ENCODE data around the gene EXOC3.
"Not testable (repeated sequence)": the region's sequence is repeated elsewhere in the genome, so short reads cannot be mapped to it uniquely, and the experiment has no call there.

Gene EXOC3

DNA sequence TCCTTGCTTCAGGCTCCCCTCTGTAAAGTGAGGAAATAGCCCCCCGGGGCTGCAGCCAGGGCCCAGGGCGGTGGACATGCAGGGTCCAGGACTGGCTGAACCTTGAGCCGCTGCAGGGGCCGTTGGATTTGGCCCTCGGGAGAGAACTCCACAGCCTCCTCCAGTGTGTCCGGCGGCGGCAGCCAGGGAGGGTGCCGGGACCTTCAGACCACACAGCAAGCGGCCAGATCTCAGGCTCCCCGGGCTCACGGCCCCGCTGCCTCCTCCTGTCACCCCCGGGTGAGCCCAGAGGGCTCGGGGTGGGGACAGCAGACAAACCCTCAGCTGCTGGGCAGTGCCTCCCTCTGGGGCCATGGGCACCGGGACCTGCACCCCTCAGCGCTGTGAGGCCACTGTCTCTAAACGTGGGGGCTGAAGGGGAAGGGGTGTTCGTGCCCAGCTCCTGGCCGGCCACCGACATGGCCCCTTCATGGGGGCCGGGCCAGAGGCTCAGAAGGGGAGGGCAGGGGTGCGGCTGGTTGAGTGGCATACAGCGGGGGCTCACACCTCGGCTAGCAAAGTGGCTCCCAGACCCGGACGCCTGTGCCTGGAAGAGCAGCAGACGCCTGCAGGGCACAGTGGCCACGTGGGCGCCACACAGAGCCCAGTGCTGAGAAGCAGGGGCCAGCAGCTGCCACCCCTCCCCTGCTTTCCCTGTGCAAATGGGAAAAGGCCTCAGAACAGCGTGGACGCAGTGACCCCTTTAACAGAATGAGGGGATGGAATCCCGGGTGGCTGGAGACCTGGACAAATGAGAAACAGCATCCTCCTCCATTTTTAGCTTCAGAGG is 61.6 kb downstream of the EXOC3 start:
- DNase-seq (ENCODE audit: low read depth) = no peak

DNA sequence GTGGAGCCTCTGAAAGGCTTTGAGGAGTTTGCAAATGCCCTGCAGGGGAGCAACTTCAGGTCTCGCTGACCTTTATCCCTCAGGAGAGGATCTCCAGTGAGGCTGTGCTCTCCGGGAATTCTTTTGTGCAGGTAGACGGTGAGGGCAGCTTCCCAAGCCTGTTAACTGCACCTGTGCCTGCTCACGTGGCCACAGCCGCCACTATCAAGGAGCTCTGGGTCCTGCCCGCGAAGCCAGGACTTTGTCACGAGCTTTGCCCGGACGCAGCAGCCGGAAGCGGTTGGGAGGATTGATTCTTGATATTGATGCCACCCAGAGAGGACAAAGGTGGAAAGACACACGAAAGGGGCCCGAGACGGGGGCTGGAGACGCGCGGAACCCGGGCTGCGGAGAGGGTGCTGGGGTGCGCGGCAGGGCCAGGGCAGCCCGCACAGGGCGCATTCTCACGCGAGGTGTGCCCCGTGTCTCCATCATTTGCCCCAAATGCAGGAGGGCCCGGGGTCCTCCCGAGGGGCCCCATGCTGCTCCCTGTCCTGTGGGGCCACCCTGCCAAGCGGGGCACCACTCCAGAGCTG is 63.1 kb downstream of the EXOC3 start:
- no peak for DNase-seq (ENCODE audit: low read depth)

DNA sequence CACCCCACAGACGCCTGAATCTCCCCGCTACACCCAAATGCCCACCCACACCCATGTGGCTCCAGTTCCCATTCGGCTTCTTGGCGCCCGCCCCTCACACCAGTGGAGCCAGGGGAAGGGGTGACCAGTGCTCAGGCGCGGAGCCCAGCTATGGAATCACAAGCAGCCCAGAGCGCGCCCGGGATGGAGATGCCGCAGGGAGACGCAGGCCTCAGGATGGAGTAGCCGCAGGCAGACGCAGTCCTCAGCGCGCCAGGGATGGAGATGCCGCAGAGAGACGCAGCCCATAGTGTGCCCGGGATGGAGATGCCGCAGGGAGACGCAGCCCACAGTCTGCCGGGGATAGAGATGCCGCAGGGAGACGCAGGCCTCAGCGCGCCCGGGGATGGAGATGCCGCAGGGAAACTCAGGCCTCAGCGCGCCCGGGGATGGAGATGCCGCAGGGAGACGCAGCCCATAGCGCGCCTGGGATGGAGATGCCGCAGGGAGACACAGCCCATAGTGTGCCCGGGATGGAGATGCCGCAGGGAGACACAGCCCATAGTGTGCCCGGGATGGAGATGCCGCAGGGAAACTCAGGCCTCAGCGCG is 65.1 kb downstream of the EXOC3 start:
- DNase-seq (ENCODE audit: low read depth) = not testable (repeated sequence)

DNA sequence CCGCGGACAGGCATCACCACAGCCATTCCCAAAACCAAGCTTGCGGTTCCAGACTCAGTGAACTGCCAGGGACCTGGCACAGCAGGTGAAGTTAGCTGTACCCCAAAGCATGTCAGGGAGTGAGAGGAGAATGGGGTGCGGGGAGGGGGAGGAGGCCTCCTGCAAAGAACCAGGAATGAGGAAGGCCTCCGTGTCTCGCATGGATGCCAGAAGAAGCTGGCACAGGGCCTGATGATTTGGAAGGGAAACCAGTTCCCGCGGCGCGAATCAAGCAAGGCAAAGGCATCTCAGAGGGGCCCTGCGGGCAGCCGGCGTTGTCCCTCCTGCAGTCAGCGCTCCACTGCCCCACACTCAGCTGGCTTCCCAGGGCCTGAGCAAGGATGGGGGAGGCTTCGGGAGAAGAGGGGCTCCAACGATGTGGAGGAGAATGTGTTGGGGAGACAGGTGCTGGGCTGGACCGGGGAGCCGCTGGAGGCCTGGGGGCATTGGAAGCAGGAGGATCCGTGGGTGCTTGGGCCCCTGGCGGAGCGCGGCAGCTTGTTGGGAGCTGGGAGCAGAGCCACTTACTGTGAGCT is 66.7 kb downstream of the EXOC3 start:
- DNase-seq (ENCODE audit: low read depth) = no peak

DNA sequence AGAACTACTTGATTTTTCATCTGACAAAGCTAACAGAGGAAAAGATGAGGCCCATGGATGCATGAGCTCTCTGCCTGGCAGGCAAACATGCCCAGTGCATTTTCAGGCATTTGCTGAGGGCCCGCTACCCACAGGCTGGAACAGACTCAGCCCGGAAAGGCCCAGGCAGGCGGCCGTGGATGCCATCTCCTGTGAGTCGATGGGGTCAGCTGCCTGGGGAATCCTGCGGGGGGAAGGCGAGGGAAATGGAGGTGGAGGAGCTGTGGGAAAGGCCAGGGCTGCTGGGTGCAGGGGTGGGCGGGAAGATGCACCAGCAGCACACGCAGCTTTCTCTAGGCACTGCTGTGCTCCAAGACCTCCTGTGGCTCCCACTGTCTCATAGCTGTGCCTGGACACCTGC is 67.5 kb downstream of the EXOC3 start:
- DNase-seq (ENCODE audit: low read depth) = no peak

DNA sequence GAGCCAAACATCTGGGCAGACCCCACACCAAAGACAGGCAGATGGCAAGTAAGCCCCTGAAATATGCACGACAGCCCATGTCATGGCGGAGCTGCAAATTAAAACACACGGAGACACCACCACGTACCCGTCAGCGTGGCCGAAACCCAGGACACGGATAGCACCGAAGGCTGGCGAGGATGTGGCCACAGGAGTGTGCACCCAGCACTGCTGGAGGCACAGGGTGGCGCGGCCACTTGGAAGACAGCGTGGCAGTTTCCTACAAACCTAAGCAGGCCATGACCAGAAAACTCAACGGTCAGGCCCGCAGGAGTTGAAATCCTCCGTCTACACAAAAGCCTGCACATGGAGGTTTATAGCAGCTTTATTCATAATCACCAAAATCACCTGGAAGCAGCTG is 68.5 kb downstream of the EXOC3 start:
- DNase-seq (ENCODE audit: low read depth) = no peak

DNA sequence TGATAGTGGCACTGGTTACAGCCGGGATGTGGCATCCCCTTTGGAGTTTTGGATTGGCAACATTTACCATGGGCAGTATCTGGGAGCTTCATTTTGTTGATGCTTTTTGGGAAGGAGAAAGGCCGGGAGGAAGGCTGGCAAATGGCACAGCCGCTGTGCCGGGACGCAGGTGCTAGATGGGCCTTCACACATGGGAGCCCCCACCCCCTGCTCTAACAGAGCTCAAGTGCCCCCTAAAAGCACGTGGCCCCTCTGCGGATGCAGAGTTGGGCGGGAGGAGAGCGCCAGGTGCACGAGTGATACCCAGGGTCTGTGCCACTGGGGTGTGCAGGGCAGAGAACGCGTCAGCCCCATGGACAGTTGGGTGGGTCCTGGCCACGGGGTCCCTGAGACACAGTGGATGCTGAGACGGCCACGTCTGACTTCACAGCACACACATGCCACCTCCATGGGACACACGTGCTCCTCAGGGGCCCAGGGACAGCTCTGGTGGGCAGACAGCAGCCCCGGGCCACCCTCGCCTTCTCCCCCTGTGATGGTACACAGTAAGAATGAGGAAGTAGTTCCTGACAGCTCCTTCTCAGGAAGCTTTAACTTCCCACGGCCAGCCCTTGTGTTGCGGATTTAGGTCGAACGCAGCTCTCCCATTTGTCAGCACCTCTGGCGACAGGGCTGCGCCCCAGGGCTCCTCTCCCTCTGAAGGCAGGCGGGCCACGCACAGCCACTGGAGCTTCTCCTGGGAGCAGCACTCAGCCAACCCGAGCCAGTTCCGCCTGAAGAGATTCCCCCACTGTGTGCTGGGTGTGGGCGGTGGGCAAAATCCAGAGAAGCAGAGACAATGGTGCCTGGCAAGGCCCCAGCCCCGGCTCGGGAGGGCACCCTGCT is 70.5 kb downstream of the EXOC3 start:
- DNase-seq (ENCODE audit: low read depth) = no peak

DNA sequence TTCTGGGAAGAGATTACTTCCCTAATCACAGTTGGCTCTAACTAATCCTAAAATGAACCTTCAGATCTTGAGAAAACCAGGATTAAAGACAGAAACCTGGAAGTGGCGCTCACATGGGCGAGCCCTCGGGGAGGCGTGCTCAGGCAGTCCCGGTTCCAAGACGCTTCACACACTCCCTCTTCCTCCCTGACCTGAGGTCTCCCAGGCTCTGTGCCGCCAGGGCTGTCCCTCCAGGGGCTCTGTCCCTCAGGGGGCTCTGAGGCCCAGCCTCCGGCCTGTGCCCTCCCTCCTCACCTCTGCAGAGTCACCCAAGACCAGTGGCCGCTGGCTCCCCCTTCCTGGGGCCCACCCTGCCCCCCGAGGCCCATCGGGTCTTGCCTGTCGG is 71.1 kb downstream of the EXOC3 start:
- DNase-seq (ENCODE audit: low read depth) = no peak

DNA sequence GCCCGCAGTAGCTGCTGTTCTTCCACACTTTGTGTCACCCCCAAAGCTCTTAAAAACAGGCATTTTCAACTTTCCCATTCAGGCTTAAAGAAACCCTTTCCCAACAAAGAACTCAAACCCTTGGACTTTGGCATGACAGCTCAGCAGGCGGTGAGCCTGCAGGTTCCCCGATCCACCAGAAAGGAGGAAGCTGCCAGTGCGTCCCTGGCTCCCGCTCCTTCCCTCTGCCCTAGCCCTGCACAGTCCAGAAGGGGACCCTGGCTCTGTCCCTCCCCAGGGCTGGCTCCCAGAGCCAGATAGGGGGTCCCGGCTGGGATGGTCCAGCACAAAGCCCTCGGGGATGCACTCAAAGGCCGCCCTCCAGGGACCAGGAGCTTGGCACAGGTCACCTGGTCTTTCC is 71.7 kb downstream of the EXOC3 start:
- DNase-seq (ENCODE audit: low read depth) = no peak

DNA sequence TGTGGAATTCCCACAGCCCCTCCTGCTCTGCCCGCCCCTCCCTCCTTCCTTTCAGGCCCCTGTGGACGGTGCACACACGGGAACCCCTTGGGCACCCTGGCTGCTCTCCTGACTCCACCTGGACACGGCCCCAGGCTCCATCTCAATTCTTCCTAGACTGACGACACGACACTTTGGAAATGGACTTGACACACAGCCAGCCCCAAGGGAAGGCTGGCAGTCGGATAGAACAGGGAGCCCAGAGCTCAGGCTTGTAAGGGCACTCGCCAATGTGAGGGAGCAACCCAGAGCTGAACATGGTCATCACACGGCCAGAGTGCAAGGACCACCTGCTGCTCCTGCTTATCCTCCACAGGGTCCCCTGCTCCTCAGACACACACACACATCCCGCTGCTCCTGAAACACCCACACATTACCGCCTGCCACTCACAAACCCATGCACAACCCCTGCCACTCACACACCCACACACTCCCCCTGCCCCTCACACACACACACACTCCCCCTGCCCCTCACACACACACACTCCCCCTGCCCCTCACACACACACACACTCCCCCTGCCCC is 72.4 kb downstream of the EXOC3 start:
- DNase-seq (ENCODE audit: low read depth) = no peak

DNA sequence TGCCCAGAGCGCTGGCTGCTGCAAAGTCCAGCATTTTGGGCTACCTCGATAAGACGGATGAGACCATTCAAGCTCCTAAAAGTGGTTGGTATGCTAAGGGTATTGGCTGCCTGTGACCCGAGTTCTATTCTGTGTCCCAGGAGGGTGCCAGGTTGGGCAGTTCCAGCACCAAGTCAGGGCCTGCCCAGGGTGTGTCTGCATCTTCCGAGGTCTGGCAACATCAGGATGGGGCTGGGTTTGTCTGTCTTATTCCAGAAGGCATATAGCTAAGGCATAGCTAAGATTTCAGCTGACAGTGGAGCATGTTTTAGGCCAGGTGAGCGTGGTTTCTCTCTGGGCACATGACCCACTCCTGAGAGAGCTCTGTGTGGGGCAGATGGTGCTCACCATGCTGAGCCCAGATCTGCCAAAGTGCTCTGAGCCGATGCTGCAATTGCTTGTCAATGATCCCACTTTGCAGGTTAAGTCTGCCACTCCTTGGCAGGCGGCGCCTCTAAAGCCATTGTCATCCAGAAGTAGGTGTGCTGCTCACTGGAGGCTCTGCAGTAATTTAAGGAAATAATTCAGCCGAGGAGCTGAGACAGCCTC is 73.5 kb downstream of the EXOC3 start:
- no peak for DNase-seq (ENCODE audit: low read depth)
